Lung (tissue), 12 donors: ENCODE measurements around the gene CHDH. TPM values are rescaled to one million over a fixed set of nuclear protein-coding genes. Genes with fewer than 3 reads are reported as not detected.

Experiments
- ATAC-seq: fragments of 200-7000 bp; cut with Tn5 transposase; one replicate; pipeline ENCODE4 v1.9.1; 2020; ENCODE audit warnings: moderate number of reproducible peaks; ENCODE audit not compliant: insufficient read depth, low FRiP score
- DNase-seq, 3 donors: peaks; one replicate each; pipeline ENCODE4 v3.0.0-alpha.2; 2013 to 2017
- H3K27ac ChIP-seq, 2 donors: one replicate each; pipeline ENCODE4 v1.5.1; 2013; ENCODE audit warnings: mild to moderate bottlenecking in 2 of 2, moderate library complexity in 2 of 2, control low read depth in 1 of 2, inconsistent platforms in 1 of 2, low read depth in 1 of 2, low read length in 1 of 2
- H3K27me3 ChIP-seq, 3 donors: one replicate each; pipeline ENCODE4 v1.5.1; 2013; ENCODE audit warnings: low read length in 2 of 3; ENCODE audit not compliant: control insufficient read depth in 3 of 3, insufficient read depth in 3 of 3
- H3K36me3 ChIP-seq, 4 donors: one replicate each; pipeline ENCODE4 v1.5.1; 2013; ENCODE audit warnings: low read length in 4 of 4, mild to moderate bottlenecking in 1 of 4, moderate library complexity in 1 of 4; ENCODE audit not compliant: control insufficient read depth in 4 of 4, insufficient read depth in 4 of 4
- H3K4me1 ChIP-seq, 5 donors: one replicate each; pipeline ENCODE4 v1.5.1; 2013; ENCODE audit warnings: low read length in 5 of 5, mild to moderate bottlenecking in 2 of 5, moderate library complexity in 1 of 5; ENCODE audit not compliant: control insufficient read depth in 5 of 5, insufficient read depth in 5 of 5
- H3K4me3 ChIP-seq: one replicate; pipeline ENCODE4 v1.5.1; 2013; ENCODE audit warnings: mild to moderate bottlenecking, control low read depth, moderate library complexity
- H3K9ac ChIP-seq, 2 donors: one replicate each; pipeline ENCODE4 v1.5.1; 2013; ENCODE audit warnings: low read length in 2 of 2, control low read depth in 1 of 2; ENCODE audit not compliant: insufficient read depth in 1 of 2
- H3K9me3 ChIP-seq, 4 donors: one replicate each; pipeline ENCODE4 v1.5.1; 2013; ENCODE audit warnings: low read length in 3 of 4, mild to moderate bottlenecking in 1 of 4, moderate library complexity in 1 of 4; ENCODE audit not compliant: control insufficient read depth in 4 of 4, insufficient read depth in 3 of 4
- WGBS, 2 donors: extraction: QIAGEN DNeasy Blood & Tissue Kit; methylation state at CpG; one replicate each; pipeline ENCODE4 v1.1.7; 2013; 5-methylcytosine and 5-hydroxymethylcytosine counted together
- polyA plus RNA-seq, 2 donors: library from polyadenylated mRNA; stranded (reverse); fragments of 200-250 nt; gene quantifications; one replicate each; pipeline ENCODE4 v1.2.1, GENCODE V29; 2013
- total RNA-seq, 2 donors: library from RNA; depleted of rRNA in 1 of 2; stranded (reverse); fragments of >200 nt in 1 of 2; gene quantifications; one replicate each; pipeline ENCODE4 v1.2.1, GENCODE V29; 2014 to 2021
- TF ChIP-seq, protein P1 (sequence below): IDR thresholded peaks from 2 replicates; pipeline ENCODE4 v1.5.1; 2012; ENCODE audit warnings: mild to moderate bottlenecking; ENCODE audit errors: control extremely low read depth, extremely low read depth
- donor health status: control.
- donor health status: control.
- donor health status: Bipolar disorder and iron deficiency.
- donor health status: healthy.
- donor health status: DM: yes; HTN: yes; CAD: no.

CHDH gene
- total and polyA plus RNA-seq, 4 donors: 1.5 to 10.9 (median 2.8) TPM

- ATAC-seq: no peak
- Histone ChIP-seq H3K27ac (no peak overlapping the region), H3K4me1 (peaks cover 0 to 6% (median 3%) of the 10 kb centered on the region in 5 donors), H3K9ac (no peak overlapping the region), H3K4me3 (no peak overlapping the region), H3K27me3 (no peaks in the 10 kb centered on the region), H3K9me3 (no peaks in the 10 kb centered on the region), H3K36me3 (peaks cover 0 to 5% (median under 1%) of the 10 kb centered on the region in 4 donors)
- no peak for DNase-seq
- TF ChIP-seq, protein P1, sequence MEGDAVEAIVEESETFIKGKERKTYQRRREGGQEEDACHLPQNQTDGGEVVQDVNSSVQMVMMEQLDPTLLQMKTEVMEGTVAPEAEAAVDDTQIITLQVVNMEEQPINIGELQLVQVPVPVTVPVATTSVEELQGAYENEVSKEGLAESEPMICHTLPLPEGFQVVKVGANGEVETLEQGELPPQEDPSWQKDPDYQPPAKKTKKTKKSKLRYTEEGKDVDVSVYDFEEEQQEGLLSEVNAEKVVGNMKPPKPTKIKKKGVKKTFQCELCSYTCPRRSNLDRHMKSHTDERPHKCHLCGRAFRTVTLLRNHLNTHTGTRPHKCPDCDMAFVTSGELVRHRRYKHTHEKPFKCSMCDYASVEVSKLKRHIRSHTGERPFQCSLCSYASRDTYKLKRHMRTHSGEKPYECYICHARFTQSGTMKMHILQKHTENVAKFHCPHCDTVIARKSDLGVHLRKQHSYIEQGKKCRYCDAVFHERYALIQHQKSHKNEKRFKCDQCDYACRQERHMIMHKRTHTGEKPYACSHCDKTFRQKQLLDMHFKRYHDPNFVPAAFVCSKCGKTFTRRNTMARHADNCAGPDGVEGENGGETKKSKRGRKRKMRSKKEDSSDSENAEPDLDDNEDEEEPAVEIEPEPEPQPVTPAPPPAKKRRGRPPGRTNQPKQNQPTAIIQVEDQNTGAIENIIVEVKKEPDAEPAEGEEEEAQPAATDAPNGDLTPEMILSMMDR: no peak
- WGBS, 2 donors: 89 to 92% methylated on average over 4 of the region's 4 CpGs
These were observed 21.4 kb downstream of the CHDH start for GRCh38 chr3:53824795-53825194.

GRCh38 chr3:53823956-53824657 is 22.1 kb downstream of the CHDH start:
- peaks cover 0 to 6% (median 3%) of the 10 kb centered on the region in 5 donors for H3K4me1 ChIP-seq
- no peak overlapping the region for H3K4me3 ChIP-seq
- DNase-seq (no peak), ATAC-seq (no peak)
- peaks cover 0 to 5% (median 1%) of the 10 kb centered on the region in 4 donors for H3K36me3 ChIP-seq
- H3K27ac ChIP-seq: peak overlapping the region in 1 of 2 donors; percentile 10
- TF ChIP-seq, protein P1: no peak
- no peak overlapping the region for H3K9ac ChIP-seq
- 68 to 76% methylated on average over 10 of the region's 10 CpGs for WGBS, 2 donors
- no peaks in the 10 kb centered on the region for H3K9me3 ChIP-seq
- no peaks in the 10 kb centered on the region for H3K27me3 ChIP-seq

DNA sequence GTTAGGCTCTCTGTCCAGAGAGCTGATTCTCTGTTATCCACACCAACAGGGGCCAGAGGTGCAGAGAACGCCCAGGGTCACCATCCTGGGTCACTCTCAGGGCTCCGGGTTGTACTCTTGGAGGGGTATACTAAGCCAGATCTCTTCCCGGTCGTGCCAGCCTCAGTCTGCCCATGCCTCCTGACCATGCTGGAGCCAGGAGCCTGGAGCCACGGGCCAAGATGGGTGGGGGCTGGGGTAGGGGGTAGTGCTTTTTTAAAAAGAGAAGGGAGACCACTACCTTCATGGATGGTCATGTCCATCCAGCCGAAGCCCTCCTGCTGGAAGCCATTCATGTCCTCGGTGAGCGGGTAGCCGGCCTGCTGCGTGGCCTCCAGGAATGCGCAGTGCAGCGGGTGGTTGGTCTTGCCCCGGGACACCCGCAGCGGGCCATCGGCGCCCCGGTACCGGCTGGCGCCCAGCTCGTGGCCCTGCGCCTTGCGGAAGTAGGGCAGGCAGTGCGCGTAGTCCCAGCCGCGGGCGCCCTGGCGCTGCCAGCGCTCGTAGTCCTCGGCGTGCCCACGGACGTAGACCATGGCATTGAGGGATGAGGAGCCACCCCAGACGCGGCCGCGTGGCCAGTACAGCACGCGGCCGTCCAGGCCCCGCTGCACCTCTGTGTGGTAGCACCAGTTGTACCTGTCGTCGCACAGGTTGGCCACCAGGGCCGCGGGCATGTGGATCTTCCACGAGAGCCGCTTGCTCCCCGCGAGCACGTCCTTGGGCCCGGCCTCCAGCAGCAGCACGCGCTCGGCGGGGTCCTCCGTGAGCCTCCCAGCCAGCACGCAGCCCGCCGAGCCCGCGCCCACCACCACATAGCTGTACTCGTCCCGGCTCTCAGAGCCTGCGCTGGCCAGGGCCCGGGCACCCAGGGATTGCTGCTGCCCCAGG is 22.9 kb downstream of the CHDH start:
- Histone ChIP-seq H3K4me1 (peaks cover 0 to 6% (median 3%) of the 10 kb centered on the region in 5 donors), H3K36me3 (peaks cover 0 to 7% (median 3%) of the 10 kb centered on the region in 4 donors), H3K27me3 (no peaks in the 10 kb centered on the region), H3K4me3 (no peak overlapping the region), H3K9ac (no peak overlapping the region), H3K27ac (no peak overlapping the region), H3K9me3 (no peaks in the 10 kb centered on the region)
- 96 to 99% methylated on average over 66 to 67 of the region's 67 CpGs for WGBS, 2 donors
- ATAC-seq: no peak
- TF ChIP-seq, protein P1: no peak
- no peak for DNase-seq
